HG03196 (cell line): ENCODE results near the gene GNL3.
"Not testable (repeated sequence)": the region's sequence is repeated elsewhere in the genome, so short reads cannot be mapped to it uniquely, and the experiment has no call there.

ENCODE experiments used
- ATAC-seq: cut with Tn5 transposase; IDR thresholded peaks from one replicate; pipeline ENCODE4 v1.9.1; 2021; ENCODE audit not compliant: unreplicated experiment

Gene GNL3

DNA sequence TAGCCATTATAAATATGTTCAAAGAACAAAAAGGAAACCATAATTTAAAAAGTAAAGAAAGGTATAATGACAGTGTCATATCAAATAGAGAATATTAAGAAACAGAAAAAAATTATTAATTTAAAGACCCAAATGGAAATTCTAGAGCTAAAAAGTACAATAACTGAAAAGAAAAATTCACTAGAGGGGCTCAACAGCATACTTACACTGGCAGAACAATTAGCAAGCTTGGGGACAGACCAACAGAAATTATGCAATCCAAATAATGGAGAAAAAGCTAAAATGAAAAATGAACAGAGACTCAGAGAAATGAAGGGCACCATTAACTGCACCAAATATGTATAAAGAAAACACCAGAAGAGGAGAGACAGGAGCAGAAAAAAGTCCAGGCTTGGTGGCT, 33.8 kb downstream of the GNL3 start:
- no peak for ATAC-seq

- no peak for ATAC-seq
Observed at GRCh38 chr3:52721002-52721729, 35.3 kb downstream of the GNL3 start.

DNA sequence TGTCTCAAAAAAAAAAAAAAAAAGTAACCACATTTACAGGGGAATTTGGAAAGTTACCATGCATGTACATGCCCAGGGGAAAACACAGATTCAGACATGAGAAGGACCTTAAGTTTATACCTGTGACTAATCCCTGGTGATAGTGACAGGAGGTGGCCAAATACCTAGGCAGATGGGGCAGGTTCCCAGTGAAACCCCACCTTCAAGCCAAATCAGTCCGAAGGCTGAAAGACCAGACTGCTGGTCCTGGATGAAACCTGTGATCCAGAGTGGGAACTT, 35.8 kb downstream of the GNL3 start:
- no peak for ATAC-seq

DNA sequence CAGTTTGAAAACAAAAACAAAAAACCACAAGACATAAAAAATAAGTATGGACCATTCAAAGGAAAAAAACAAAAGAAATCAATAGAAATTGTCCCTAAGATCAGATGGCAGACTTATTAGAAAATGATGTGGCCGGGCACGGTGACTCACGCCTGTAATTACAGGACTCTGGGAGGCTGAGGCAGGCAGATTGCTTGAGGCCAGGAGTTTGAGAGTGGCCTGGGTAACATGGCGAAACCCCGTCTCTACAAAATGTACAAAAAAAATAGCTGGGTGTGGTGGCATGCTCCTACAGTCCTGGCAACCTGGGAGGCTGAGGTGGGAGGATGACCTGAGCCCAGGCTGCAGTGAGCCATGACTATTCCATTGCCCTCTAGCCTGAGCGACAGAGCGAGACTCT, 36.7 kb downstream of the GNL3 start:
- no peak for ATAC-seq

DNA sequence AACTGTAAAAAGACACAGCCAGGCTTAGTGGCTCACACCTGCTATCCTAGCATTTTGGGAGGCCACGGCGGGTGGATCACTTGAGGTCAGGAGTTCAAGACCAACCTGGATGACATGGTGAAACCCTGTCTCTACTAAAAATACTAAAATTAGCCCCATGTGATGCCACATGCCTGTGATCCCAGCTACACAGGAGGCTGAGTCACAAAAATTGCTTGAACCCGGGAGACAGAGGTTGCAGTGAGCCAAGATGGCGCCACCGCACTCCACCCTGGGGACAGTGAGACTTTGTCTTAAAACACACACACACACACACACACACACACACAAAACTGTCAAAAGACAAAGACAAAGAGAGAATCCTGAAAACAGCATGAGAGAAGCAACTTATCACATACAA, 38.1 kb downstream of the GNL3 start:
- ATAC-seq, result no peak

- ATAC-seq, result no peak
Observed at GRCh38 chr3:52724511-52724910, 38.7 kb downstream of the GNL3 start.

DNA sequence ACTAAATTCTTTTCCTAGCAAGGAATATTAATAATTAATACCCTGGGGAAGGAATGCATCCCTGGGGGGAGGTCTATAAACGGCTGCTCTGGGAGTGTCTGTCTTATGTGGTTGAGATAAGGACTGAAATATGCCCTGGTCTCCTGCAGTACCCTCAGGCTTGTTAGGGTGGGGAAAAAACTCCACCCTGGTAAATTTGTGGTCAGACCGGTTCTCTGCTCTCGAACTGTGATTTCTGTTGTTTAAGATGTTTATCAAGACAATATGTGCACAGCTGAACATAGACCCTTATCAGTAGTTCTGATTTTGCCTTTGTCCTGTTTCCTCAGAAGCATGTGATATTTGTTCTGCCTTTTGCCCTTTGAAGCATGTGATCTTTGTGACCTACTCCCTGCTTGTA, 42.9 kb downstream of the GNL3 start:
- ATAC-seq, result not testable (repeated sequence)

GRCh38 chr3:52730681-52731080, 44.8 kb downstream of the GNL3 start:
- no peak for ATAC-seq

GRCh38 chr3:52731590-52731989, 45.8 kb downstream of the GNL3 start:
- ATAC-seq, result no peak

DNA sequence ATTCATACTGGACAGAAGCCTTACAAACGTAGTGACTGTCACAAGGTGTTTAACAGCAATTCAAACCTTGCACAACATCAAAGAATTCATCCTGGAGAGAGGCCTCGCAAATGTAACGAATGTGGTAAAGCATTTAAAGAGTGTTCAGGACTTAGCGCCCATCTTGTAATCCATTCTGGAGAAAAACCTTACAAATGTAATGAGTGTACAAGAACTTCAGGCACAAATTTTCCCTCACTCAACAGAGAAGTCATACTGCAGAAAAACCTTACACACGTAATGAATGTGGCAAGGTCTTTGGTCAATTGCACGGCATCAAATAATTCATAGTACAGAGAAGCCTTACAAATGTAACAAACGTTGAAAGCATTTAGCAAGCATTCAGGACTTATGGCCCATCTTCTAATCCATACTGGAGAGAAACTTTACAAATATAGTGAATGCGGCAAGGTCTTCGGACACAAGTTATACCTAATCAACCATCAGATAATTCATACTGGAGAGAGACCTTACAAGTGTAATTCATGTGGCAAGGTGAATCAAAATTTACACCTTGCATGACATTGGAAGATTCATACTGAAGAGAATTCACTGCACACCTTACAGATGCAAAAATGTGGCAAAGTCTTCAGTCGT, 47.5 kb downstream of the GNL3 start:
- ATAC-seq, result no peak

GRCh38 chr3:52739730-52740129, 53.9 kb downstream of the GNL3 start:
- ATAC-seq, result no peak

- ATAC-seq, result no peak
Observed at GRCh38 chr3:52742418-52743041, 56.7 kb downstream of the GNL3 start.

DNA sequence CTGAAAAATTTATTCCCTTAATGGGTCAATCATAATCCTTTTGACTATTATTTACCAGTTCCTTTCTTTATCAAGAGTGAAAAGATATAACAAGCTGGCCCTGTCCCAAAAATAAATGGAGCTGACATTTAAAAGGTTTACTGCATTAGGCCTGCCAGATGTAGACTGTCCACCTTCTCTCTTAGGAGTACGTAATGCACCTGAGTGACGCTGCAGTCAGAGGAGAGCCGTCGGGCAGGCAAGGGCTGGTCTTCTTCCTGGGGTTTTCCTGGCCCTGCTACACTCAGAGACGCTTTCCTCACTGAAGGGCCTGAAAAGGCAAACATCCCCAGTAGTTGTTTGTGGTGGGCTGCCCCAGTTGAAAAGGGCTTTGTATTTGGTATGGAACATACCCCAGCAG, 57.3 kb downstream of the GNL3 start:
- no peak for ATAC-seq

DNA sequence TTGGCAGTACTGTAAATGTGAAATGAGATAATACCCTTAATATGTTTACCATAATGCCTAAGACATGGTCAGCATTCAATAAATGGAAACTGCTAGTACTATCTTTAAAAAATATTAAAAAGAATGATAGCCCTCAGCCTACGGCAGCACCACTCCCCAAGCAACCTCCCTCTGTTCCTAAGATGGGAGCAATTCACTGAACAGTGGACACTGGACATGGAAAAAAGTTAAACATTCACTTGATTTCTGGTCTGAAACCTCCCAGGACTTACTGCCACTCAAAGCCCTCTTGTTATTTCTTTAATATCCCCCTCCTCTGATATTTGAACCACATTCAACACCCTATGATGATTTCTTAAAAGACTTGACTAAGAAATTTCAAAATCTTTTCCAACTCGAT, 57.9 kb downstream of the GNL3 start:
- no peak for ATAC-seq
